ENCODE data around the gene WNT11.

The WNT11 gene

DNA sequence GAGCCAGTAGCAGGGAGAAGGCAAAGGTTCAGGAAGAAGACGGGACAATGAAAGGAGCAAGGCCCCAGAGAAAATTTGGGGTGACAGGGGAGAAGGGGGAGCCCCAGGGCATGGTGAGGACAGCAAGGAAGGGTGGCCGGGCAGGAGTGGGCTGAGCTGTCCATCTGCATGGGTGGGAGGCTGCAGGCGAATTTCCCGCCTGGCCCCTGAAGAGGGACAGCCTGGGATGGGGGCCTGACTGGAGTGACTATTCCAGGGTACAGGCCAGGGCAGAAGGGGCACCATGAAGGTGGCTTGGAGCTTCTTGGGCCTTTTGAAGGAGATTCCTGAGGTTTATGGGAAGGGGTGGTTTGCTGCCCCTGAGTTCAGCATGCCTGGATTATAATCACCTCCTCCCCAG is 56.2 kb downstream of the WNT11 start:
- in situ Hi-C loops (cut with HindIII; ENCODE audit: low pct_ligation_motif_present, low sequenced_read_pairs), result no loop called here
- no peak for DNase-seq
- H3K27ac ChIP-seq, result no peak overlapping the region
- H3K27me3 ChIP-seq (replicated peaks), result no peaks in the 10 kb centered on the region
- no peaks in the 10 kb centered on the region for H3K36me3 ChIP-seq (replicated peaks)
- TF ChIP-seq, protein P1, sequence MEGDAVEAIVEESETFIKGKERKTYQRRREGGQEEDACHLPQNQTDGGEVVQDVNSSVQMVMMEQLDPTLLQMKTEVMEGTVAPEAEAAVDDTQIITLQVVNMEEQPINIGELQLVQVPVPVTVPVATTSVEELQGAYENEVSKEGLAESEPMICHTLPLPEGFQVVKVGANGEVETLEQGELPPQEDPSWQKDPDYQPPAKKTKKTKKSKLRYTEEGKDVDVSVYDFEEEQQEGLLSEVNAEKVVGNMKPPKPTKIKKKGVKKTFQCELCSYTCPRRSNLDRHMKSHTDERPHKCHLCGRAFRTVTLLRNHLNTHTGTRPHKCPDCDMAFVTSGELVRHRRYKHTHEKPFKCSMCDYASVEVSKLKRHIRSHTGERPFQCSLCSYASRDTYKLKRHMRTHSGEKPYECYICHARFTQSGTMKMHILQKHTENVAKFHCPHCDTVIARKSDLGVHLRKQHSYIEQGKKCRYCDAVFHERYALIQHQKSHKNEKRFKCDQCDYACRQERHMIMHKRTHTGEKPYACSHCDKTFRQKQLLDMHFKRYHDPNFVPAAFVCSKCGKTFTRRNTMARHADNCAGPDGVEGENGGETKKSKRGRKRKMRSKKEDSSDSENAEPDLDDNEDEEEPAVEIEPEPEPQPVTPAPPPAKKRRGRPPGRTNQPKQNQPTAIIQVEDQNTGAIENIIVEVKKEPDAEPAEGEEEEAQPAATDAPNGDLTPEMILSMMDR (IDR thresholded peaks at IDR 0.05; ENCODE audit: low read depth, low read length, missing control alignments), result no peak
- no peak overlapping the region for H3K4me3 ChIP-seq (ENCODE audit: low read depth, low read length)

DNA sequence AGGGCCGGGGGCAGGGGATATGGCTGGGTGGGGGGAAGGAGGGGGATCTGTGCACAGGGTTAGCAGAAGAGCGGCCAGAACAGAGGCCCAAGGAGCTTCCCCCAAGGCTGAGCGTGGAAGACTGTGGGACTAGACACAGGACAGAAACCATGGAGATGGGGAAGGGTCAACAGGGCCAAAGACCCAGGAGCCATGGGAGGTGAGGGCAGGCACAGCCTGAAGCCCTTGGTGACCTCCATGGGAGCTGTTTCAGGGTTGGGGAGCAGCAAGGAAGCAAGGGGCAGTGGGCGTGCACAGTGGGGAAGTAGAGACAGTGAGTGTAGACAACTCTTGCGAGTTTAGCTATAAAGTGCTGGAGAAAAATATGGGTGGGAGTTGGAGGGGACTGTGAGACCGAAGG is 56.6 kb downstream of the WNT11 start:
- no peaks in the 10 kb centered on the region for H3K27me3 ChIP-seq (replicated peaks)
- in situ Hi-C loops (cut with HindIII; ENCODE audit: low pct_ligation_motif_present, low sequenced_read_pairs), result no loop called here
- no peak overlapping the region for H3K27ac ChIP-seq
- no peak overlapping the region for H3K4me3 ChIP-seq (ENCODE audit: low read depth, low read length)
- no peak for DNase-seq
- TF ChIP-seq, protein P1 (IDR thresholded peaks at IDR 0.05; ENCODE audit: low read depth, low read length, missing control alignments), result no peak
- H3K36me3 ChIP-seq (replicated peaks), result no peaks in the 10 kb centered on the region

DNA sequence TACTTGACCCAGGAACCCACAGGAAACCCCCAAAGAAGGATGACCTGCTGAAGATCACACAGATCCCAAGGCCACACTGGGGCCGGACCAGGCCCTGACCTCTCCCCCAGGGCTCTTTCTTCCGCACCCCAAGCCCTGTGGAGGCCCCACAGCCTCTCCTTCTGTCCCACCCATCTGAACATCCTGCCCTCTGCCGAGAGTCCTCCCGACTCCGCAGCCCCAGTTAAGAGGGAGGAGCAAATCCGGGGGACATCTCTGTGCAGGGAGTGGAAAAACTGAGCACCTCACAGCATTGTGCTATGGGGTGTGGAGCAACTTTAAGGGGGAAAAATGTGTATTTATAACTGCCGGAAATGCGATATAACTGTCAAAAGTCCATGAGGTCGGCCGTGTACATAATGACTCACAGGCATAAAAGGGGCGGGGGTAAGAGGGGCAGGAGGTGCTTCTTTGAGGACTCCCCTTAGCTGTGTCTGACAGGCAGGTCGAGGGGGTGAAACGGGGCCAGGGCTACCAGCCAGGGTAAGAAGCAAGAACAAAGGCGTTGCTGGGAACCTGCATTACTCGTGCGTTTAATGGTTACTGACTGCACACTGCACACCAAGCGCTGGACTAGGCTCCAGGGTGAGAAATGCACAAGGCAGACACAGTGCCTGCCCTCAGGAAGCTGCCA is 57.2 kb downstream of the WNT11 start:
- H3K27ac ChIP-seq, result no peak overlapping the region
- no peak for DNase-seq
- in situ Hi-C loops (cut with HindIII; ENCODE audit: low pct_ligation_motif_present, low sequenced_read_pairs), result no loop called here

DNA sequence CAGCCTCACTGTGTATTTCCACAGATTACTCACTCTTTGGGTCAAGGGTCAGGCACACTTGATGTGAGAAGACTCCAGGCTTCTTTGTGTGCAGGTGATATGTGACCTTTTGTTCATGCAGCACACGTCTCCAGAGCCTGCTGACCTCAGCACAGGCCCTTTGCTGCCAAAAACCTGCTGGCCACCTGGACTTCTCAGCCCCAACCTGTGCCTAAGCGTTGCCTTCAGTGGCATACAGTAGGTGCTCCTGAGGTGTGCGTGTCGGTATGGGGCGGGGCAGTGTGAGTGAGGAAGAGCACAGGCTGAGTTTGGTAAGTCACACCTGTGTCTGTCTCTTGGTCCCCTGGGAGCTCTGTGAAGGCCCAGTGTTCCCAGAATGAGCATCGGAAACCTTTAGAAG is 58.1 kb downstream of the WNT11 start:
- H3K27ac ChIP-seq, result no peak overlapping the region
- no peaks in the 10 kb centered on the region for H3K36me3 ChIP-seq (replicated peaks)
- TF ChIP-seq, protein P1 (IDR thresholded peaks at IDR 0.05; ENCODE audit: low read depth, low read length, missing control alignments), result no peak
- H3K27me3 ChIP-seq (replicated peaks), result no peaks in the 10 kb centered on the region
- no peak overlapping the region for H3K4me3 ChIP-seq (ENCODE audit: low read depth, low read length)
- DNase-seq, result no peak
- in situ Hi-C loops (cut with HindIII; ENCODE audit: low pct_ligation_motif_present, low sequenced_read_pairs), result no loop called here

More for the DNA sequence above, 57.2 kb downstream of the WNT11 start:
- Histone ChIP-seq H3K36me3 (replicated peaks) (no peaks in the 10 kb centered on the region), H3K4me3 (ENCODE audit: low read depth, low read length) (no peak overlapping the region), H3K27me3 (replicated peaks) (no peaks in the 10 kb centered on the region)
- TF ChIP-seq, protein P1 (IDR thresholded peaks at IDR 0.05; ENCODE audit: low read depth, low read length, missing control alignments), result no peak

DNA sequence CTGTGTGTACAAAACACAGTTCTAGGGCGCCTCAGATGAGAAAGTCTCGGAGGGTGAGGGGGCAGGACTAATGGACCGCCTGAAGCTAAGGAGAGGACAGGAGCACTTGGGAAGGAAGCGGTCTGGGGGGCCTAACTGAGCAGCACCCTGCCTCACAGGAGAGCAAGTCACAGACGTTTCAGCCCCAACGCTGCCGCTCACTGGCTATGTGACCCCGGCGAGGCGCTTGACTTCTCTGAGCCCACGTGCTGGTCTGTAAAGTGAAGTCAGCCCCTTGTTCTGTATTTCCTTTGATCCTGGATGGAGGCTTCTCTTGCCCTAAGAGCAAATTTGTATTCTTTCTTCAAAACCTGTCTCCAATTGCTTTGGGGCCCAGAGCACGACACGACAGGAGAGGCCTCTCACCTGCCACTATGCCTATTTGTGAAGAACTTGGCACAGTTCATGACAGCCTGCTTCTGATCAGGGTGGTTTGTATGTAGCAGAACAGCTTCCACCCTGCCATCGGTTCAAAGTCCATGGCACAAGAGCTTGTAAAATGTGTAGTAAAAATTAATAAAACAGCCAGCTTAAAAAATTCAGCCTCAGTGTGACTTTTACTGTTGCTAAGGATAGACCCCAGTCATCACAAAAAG is 59.1 kb downstream of the WNT11 start:
- in situ Hi-C loops (cut with HindIII; ENCODE audit: low pct_ligation_motif_present, low sequenced_read_pairs), result no loop called here
- no peak overlapping the region for H3K4me3 ChIP-seq (ENCODE audit: low read depth, low read length)
- no peaks in the 10 kb centered on the region for H3K27me3 ChIP-seq (replicated peaks)
- no peak overlapping the region for H3K27ac ChIP-seq
- no peaks in the 10 kb centered on the region for H3K36me3 ChIP-seq (replicated peaks)
- DNase-seq, result no peak
- TF ChIP-seq, protein P1 (IDR thresholded peaks at IDR 0.05; ENCODE audit: low read depth, low read length, missing control alignments), result no peak

All from brain microvascular endothelial cell (primary cell).